NCI-H146 (cell line): ENCODE data around the gene KRTAP3-1.

ENCODE experiments used
- DNase-seq: peaks from one replicate; lab custom pipeline; 2025; lab: John Stamatoyannopoulos, UW

Gene KRTAP3-1

DNA sequence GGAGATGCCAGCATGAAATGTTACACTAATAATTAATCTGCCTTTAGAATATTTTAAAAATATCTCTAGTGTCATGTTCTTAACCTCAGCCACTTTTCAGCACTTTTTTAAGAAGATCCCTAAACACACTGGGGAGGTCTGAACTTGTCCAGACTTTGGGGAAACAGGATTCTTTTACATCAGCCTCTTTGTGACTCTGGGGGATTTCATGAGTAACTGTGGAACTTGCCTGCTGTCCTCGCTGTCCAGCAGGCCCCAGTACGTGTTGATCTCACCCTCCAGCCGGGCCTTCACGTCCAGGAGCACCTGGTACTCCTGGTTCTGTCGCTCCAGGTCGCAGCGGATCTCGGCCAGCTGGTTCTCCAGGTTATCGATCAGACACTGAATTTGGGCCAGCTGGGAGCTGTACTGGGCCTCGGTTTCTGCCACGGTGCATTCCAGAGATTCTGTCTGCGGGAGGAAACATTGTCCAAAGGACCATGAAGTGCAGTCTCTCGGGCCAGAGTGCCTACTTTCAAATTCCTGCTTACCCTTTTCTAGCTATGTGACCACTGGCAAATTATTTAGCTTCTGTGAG, 30.3 kb downstream of the KRTAP3-1 start:
- no peak for DNase-seq

- no peak for DNase-seq
These were observed 33.4 kb downstream of the KRTAP3-1 start for GRCh38 chr17:40975516-40975915.

GRCh38 chr17:40974366-40974765, 34.6 kb downstream of the KRTAP3-1 start:
- DNase-seq = no peak

- no peak for DNase-seq
These were observed 41.3 kb downstream of the KRTAP3-1 start for GRCh38 chr17:40967582-40967981.

DNA sequence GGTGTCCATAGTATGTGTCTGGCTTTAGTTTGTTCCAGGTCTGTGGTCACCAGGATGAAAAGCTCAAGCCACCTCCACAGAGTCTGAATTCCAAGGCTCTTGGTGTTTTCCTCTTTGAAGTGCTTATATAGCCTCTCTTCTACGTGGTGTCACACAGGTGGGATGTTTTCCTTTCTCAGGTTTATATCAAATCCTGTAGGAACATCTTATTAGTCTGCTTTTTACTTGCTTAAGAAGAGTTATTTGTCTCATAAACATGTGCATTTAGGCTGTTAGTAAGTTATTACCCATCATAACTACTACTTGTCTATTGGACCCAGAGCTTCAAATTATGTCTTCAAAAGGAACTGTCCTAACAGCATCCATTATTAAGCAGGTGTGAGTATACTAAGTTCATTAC, 42.1 kb downstream of the KRTAP3-1 start, which contains the start of gene KRT39:
KRT39 (minus strand) TSS at position 101 of the 400 bp plus-strand sequence; CDS start at position 9, 92 bp downstream.
- DNase-seq = no peak

DNA sequence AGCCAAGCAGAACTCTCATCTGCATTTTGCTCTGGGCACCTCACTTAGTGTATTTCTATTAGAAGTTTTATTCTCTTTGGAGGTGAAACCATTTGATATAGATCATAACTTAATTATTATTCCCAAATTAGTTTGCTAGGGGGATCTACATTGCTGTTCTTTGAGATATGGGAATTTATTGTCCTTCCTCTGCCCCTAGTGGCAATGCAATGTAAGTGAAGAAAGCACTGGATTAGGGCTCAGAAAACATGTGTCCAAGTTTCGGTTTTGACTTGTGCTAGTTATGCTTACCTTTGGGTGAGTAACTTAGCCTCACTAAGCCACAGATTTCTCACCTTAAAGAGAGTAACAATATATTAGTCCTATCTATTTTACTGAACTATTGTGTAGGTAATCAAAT, 45.1 kb downstream of the KRTAP3-1 start:
- peak; percentile 3 for DNase-seq

DNA sequence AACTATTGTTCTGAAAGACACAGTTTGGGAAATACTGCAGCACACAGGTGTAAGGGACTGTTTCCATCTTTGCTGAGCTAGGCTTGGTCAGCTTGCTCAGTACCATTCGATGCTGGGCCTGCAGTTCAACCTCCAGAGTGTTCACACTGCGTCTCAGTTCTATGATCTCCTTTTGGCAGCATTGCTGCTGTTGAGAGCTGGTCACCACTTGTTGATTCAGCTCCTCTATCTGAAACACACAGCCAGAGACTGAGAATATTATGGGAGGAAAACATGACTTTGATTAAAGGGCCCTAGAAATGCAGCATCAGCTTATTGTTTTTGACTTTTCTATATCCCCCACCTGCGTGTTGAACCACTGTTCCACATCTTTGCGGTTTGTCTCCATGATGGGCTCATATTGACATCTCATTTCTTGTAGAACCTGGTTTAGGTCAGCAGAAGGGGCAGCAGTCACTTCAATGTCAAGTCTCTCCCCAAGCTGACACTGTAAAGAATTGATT, 46.8 kb downstream of the KRTAP3-1 start:
- no peak for DNase-seq

DNA sequence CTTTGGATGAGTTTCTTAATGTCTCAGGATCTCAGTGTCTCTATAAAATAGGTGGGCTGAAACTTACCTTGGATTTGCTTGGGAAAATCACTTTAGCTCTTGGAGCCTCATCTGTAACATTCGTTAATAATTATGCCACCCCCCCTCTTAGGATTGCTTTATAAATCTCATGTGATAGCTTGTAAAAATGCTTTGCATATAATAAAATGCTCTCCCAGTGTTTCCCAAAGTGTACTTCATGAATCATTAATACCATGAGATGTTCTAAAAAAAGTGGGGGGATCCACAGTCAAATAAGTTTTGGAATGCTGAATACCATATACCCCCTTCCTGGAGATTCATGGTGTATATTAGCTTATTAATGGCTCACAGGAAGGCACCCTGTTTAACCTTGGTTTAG, 47.3 kb downstream of the KRTAP3-1 start:
- no peak for DNase-seq

- no peak for DNase-seq
These were observed 48.8 kb downstream of the KRTAP3-1 start for GRCh38 chr17:40960144-40960543.
